Measurements from ENCODE around the gene CXXC5. TPM values are rescaled to one million over a fixed set of nuclear protein-coding genes. Genes with fewer than 3 reads are reported as not detected.
"Not testable (repeated sequence)": the region's sequence is repeated elsewhere in the genome, so short reads cannot be mapped to it uniquely, and the experiment has no call there.

Gene CXXC5
- 1 to 10 TPM in 1 of 2 experiments, under 1 TPM in 1; 0.82 to 1.1 TPM for total RNA-seq

- POLR2A ChIA-PET, result interaction anchor here (1.2 kb wide), 1 partner anchor 11 kb away, joined by 9 read pairs; no protein-coding TSS in a partner anchor
- Mint-ChIP-seq H3K27me3 (peaks cover 50% of the 10 kb centered on the region), H3K9me3 (ENCODE audit: low read depth) (no peaks in the 10 kb centered on the region), H3K36me3 (ENCODE audit: low read depth) (no peaks in the 10 kb centered on the region), H3K4me3 (peak within 1 kb of the TSS; percentile 43), H3K27ac (no peak within 1 kb of the TSS), H3K4me1 (peaks cover 35% of the 10 kb centered on the region)
- ATAC-seq (peak; percentile 47), DNase-seq (peak; percentile 75)
- intact Hi-C loops (cut with DNase I, micrococcal nuclease), result loop anchor here (1.0 to 5.0 kb wide), 3 partner anchors 11 to 199 kb away; no protein-coding TSS in a partner anchor
- CTCF ChIA-PET, result interaction anchor here (0.8 to 1.5 kb wide), 11 partner anchors 10 to 512 kb away, joined by 3 to 8 read pairs (median 3); no protein-coding TSS in a partner anchor
These were observed at the start of gene CXXC5 for GRCh38 chr5:139648205-139649081. TSS of gene CXXC5 (plus strand) at chr5:139648349. CDS start at chr5:139680524, 32,175 bp downstream.

- H3K9me3 Mint-ChIP-seq (ENCODE audit: low read depth); ATAC-seq; H3K4me3 Mint-ChIP-seq; DNase-seq; H3K27ac Mint-ChIP-seq; H3K27me3 Mint-ChIP-seq: not testable (repeated sequence)
- peaks cover 17% of the 10 kb centered on the region for H3K4me1 Mint-ChIP-seq
- POLR2A ChIA-PET, result interaction anchor here (0.6 kb wide), 1 partner anchor 24 kb away, joined by 8 read pairs; no protein-coding TSS in a partner anchor
- CTCF ChIA-PET, result interaction anchor here (0.6 to 3.0 kb wide), 5 partner anchors 8 to 35 kb away, joined by 3 to 7 read pairs (median 4); no protein-coding TSS in a partner anchor
- H3K36me3 Mint-ChIP-seq (ENCODE audit: low read depth), result peaks cover 46% of the 10 kb centered on the region
- intact Hi-C loops (cut with DNase I, micrococcal nuclease), result loop anchor here in 1 of 2 experiments (5.0 kb wide), 1 partner anchor 36 kb away; the partner anchor contains the start of gene UBE2D2
These were observed 49.6 kb upstream of the CXXC5 start for GRCh38 chr5:139598601-139598965.

GRCh38 chr5:139600336-139600949 lies 47.7 kb upstream of the CXXC5 start:
- ATAC-seq (no peak), DNase-seq (no peak)
- intact Hi-C loops (cut with DNase I, micrococcal nuclease), result no loop called here
- Mint-ChIP-seq H3K9me3 (ENCODE audit: low read depth) (peaks cover 2% of the 10 kb centered on the region), H3K36me3 (ENCODE audit: low read depth) (peaks cover 41% of the 10 kb centered on the region), H3K27ac (no peak overlapping the region), H3K4me1 (peaks cover 15% of the 10 kb centered on the region), H3K4me3 (no peak overlapping the region), H3K27me3 (no peaks in the 10 kb centered on the region)
- ChIA-PET POLR2A (no interaction called here), CTCF (interaction anchor here (0.6 to 1.6 kb wide), 4 partner anchors 8 to 165 kb away, joined by 3 to 4 read pairs (median 3); no protein-coding TSS in a partner anchor)

- no peak for ATAC-seq
- Mint-ChIP-seq H3K4me1 (peaks cover 20% of the 10 kb centered on the region), H3K27ac (no peak overlapping the region), H3K36me3 (ENCODE audit: low read depth) (peaks cover 42% of the 10 kb centered on the region), H3K9me3 (ENCODE audit: low read depth) (peaks cover 2% of the 10 kb centered on the region), H3K27me3 (no peaks in the 10 kb centered on the region), H3K4me3 (no peak overlapping the region)
- CTCF ChIA-PET, result interaction anchor here (0.7 to 1.6 kb wide), 2 partner anchors 9 to 107 kb away, joined by 3 read pairs; no protein-coding TSS in a partner anchor
- intact Hi-C loops (cut with DNase I, micrococcal nuclease), result no loop called here
- POLR2A ChIA-PET, result no interaction called here
- DNase-seq, result no peak
These were observed 46.7 kb upstream of the CXXC5 start for GRCh38 chr5:139601429-139601828.

GRCh38 chr5:139601948-139602347 lies 46.2 kb upstream of the CXXC5 start:
- H3K4me3 Mint-ChIP-seq; DNase-seq; H3K27ac Mint-ChIP-seq; ATAC-seq; intact Hi-C loops (cut with DNase I, micrococcal nuclease); POLR2A ChIA-PET; H3K9me3 Mint-ChIP-seq (ENCODE audit: low read depth); H3K27me3 Mint-ChIP-seq: not testable (repeated sequence)
- peaks cover 42% of the 10 kb centered on the region for H3K36me3 Mint-ChIP-seq (ENCODE audit: low read depth)
- CTCF ChIA-PET, result interaction anchor here (0.7 to 1.6 kb wide), 3 partner anchors 9 to 108 kb away, joined by 3 read pairs; no protein-coding TSS in a partner anchor
- peaks cover 20% of the 10 kb centered on the region for H3K4me1 Mint-ChIP-seq

GRCh38 chr5:139605887-139606286 lies 42.3 kb upstream of the CXXC5 start:
- Mint-ChIP-seq H3K36me3 (ENCODE audit: low read depth) (peaks cover 31% of the 10 kb centered on the region), H3K27ac (peak overlapping the region; percentile 39), H3K4me1 (peaks cover 17% of the 10 kb centered on the region), H3K4me3 (no peak overlapping the region), H3K9me3 (ENCODE audit: low read depth) (no peaks in the 10 kb centered on the region), H3K27me3 (no peaks in the 10 kb centered on the region)
- ATAC-seq (no peak), DNase-seq (no peak)
- intact Hi-C loops (cut with DNase I, micrococcal nuclease), result no loop called here
- ChIA-PET POLR2A (interaction anchor here (0.6 to 1.1 kb wide), 3 partner anchors 34 to 461 kb away, joined by 3 to 4 read pairs (median 4); no protein-coding TSS in a partner anchor), CTCF (interaction anchor here (2.6 kb wide), 1 partner anchor 26 kb away, joined by 13 read pairs; no protein-coding TSS in a partner anchor)

GRCh38 chr5:139611703-139612584 lies 36.2 kb upstream of the CXXC5 start:
- peak overlapping the region; percentile 48 for H3K27ac Mint-ChIP-seq
- POLR2A ChIA-PET, result no interaction called here
- H3K9me3 Mint-ChIP-seq (ENCODE audit: low read depth), result no peaks in the 10 kb centered on the region
- H3K4me1 Mint-ChIP-seq, result peaks cover 24% of the 10 kb centered on the region
- DNase-seq, result peak; percentile 41
- no peaks in the 10 kb centered on the region for H3K27me3 Mint-ChIP-seq
- CTCF ChIA-PET, result interaction anchor here (0.5 to 2.1 kb wide), 7 partner anchors 16 to 198 kb away, joined by 3 to 17 read pairs (median 3); no protein-coding TSS in a partner anchor
- no peak overlapping the region for H3K4me3 Mint-ChIP-seq
- peaks cover 27% of the 10 kb centered on the region for H3K36me3 Mint-ChIP-seq (ENCODE audit: low read depth)
- ATAC-seq, result peak; percentile 90
- intact Hi-C loops (cut with DNase I, micrococcal nuclease), result loop anchor here in 1 of 2 experiments (5.0 kb wide), 1 partner anchor 35 kb away; no protein-coding TSS in a partner anchor

- Mint-ChIP-seq H3K27ac (peak overlapping the region; percentile 31), H3K27me3 (no peaks in the 10 kb centered on the region), H3K9me3 (ENCODE audit: low read depth) (no peaks in the 10 kb centered on the region), H3K4me1 (peaks cover 6% of the 10 kb centered on the region), H3K36me3 (ENCODE audit: low read depth) (peaks cover 46% of the 10 kb centered on the region), H3K4me3 (no peak overlapping the region)
- DNase-seq, result no peak
- ChIA-PET POLR2A (no interaction called here), CTCF (interaction anchor here (0.6 to 0.7 kb wide), 2 partner anchors 34 to 145 kb away, joined by 3 read pairs; no protein-coding TSS in a partner anchor)
- intact Hi-C loops (cut with DNase I, micrococcal nuclease), result no loop called here
- no peak for ATAC-seq
These were observed 28.3 kb upstream of the CXXC5 start for GRCh38 chr5:139619861-139620260.

GRCh38 chr5:139625398-139625797 lies 22.8 kb upstream of the CXXC5 start:
- DNase-seq; POLR2A ChIA-PET; intact Hi-C loops (cut with DNase I, micrococcal nuclease); H3K27me3 Mint-ChIP-seq; H3K9me3 Mint-ChIP-seq (ENCODE audit: low read depth); H3K4me1 Mint-ChIP-seq; H3K4me3 Mint-ChIP-seq; H3K27ac Mint-ChIP-seq; ATAC-seq: not testable (repeated sequence)
- peaks cover 56% of the 10 kb centered on the region for H3K36me3 Mint-ChIP-seq (ENCODE audit: low read depth)
- CTCF ChIA-PET, result interaction anchor here (0.6 kb wide), 1 partner anchor 622 kb away, joined by 4 read pairs; no protein-coding TSS in a partner anchor

GRCh38 chr5:139630855-139631254 lies 17.3 kb upstream of the CXXC5 start:
- DNase-seq (no peak), ATAC-seq (no peak)
- H3K4me1 Mint-ChIP-seq, result peaks cover 24% of the 10 kb centered on the region
- no peak overlapping the region for H3K4me3 Mint-ChIP-seq
- intact Hi-C loops (cut with DNase I, micrococcal nuclease), result loop anchor here in 1 of 2 experiments (10.0 kb wide), 1 partner anchor 216 kb away; no protein-coding TSS in a partner anchor
- H3K27ac Mint-ChIP-seq, result no peak overlapping the region
- ChIA-PET POLR2A (no interaction called here), CTCF (interaction anchor here (0.8 to 5.8 kb wide), 5 partner anchors 14 to 221 kb away, joined by 3 to 81 read pairs (median 4); no protein-coding TSS in a partner anchor)
- peaks cover 44% of the 10 kb centered on the region for H3K36me3 Mint-ChIP-seq (ENCODE audit: low read depth)
- H3K9me3 Mint-ChIP-seq (ENCODE audit: low read depth), result no peaks in the 10 kb centered on the region
- no peaks in the 10 kb centered on the region for H3K27me3 Mint-ChIP-seq

All from activated CD4-positive, alpha-beta T cell treated with anti-CD3 and anti-CD28 coated beads for 36 hours (primary cell).